ENCODE results near the gene ANKRD62.

ANKRD62 gene

DNA sequence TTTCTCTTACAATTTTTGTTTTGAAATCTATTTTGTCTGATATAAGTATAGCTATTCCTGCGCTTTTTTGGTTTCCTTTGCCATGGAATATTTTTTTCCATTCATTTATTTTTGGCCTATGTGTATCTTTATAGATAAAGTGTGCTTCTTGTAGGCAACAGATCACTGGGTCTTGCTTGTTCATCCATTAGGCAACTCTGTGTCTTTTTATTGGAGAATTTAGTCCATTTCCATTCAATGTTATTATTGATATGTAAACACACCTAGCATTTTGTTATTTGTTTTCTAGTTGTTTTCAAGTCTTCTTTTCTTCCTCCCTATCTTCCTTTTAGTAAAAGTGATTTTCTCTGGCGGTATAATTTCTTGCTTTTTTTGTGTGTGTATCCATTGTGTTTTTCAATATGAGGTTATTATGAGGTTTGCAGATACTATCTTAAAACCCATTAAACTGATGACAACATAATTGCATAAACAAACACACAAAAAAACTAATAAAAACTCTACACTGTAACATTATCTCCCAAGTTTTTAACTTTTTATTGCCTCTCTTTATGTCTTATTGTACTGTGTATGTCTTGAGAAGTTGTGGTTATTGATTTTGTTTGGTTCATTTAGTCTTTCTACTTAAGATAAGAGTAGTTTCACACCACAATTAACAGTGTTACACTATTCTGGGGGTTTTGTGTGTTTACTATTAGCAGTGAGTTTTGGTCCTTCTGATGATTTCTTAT lies 71.6 kb downstream of the ANKRD62 start:
- Histone ChIP-seq H3K4me3 (ENCODE audit: low read depth in 1 of 2, low read length in 2 of 2) (no peak overlapping the region), H3K4me1 (ENCODE audit: insufficient read depth, low read length) (no peaks in the 10 kb centered on the region), H3K4me2 (ENCODE audit: insufficient read depth, low read length) (no peak overlapping the region), H3K27ac (ENCODE audit: low read length) (no peak overlapping the region), H3K36me3 (ENCODE audit: insufficient read depth, low read length) (no peaks in the 10 kb centered on the region), H2AFZ (ENCODE audit: low read depth, low read length) (no peak overlapping the region), H4K20me1 (ENCODE audit: insufficient read depth, low read length) (no peaks in the 10 kb centered on the region), H3K9ac (ENCODE audit: low read depth, low read length) (no peak overlapping the region), H3K79me2 (ENCODE audit: insufficient read depth, low read length) (no peaks in the 10 kb centered on the region), H3K9me3 (ENCODE audit: insufficient read depth, low read length, severe bottlenecking) (no peaks in the 10 kb centered on the region), H3K27me3 (ENCODE audit: insufficient read depth, low read length, poor library complexity) (peaks cover 4% of the 10 kb centered on the region)
- no peak for TF ChIP-seq CTCF (IDR thresholded peaks at IDR 0.05; ENCODE audit: borderline replicate concordance, extremely low read depth, low read length, poor library complexity, severe bottlenecking)
- no peak for TF ChIP-seq EZH2 (IDR thresholded peaks at IDR 0.05; ENCODE audit: borderline replicate concordance, low read depth, low read length, severe bottlenecking)
- DNase-seq: no peak
- ATAC-seq (ENCODE audit: insufficient read depth, low read depth): no peak

All from DND-41 (cell line).